ENCODE measurements around the gene DLGAP4. TPM values are rescaled to one million over a fixed set of nuclear protein-coding genes. Genes with fewer than 3 reads are reported as not detected.

DLGAP4 gene
- total and polyA plus RNA-seq, 2 of the 8 experiments (the other 6 are each of a cell fraction or from before 2014, with no cell fraction given) = 41.2 to 57.2 TPM

- TF ChIP-seq CHD7 (IDR thresholded peaks at IDR 0.05; ENCODE audit: insufficient replicate concordance, low read length) = no peak
- TF ChIP-seq EP300 (IDR thresholded peaks at IDR 0.05; ENCODE audit: borderline replicate concordance in 1 of 2, low read depth in 2 of 2, low read length in 2 of 2) = no peak
- no peak for TF ChIP-seq TAF1 (IDR thresholded peaks at IDR 0.05; ENCODE audit: low read depth, low read length)
- no peak for TF ChIP-seq HDAC6 (IDR thresholded peaks at IDR 0.05; ENCODE audit: low read depth, low read length)
- TF ChIP-seq CHD2 (IDR thresholded peaks at IDR 0.05; ENCODE audit: low read length) = no peak
Measured at GRCh38 chr20:36435124-36435523, 129.0 kb downstream of the DLGAP4 start (continued).

Measured in H1 (cell line).